ENCODE results near the gene APBA1. TPM values are rescaled to one million over a fixed set of nuclear protein-coding genes. Genes with fewer than 3 reads are reported as not detected.

Gene APBA1
- total and polyA plus RNA-seq, 2 of the 8 experiments (the other 6 are each of a cell fraction or from before 2014, with no cell fraction given) = 0.36 to 0.60 TPM

- peaks cover 0 to 3% (median 2%) of the 10 kb centered on the region in 4 experiments; a peak in 2 of 7 replicates for H3K4me1 ChIP-seq (replicated peaks in 1 of 4; ENCODE audit: control insufficient read depth in 3 of 4, insufficient read depth in 4 of 4, low read length in 3 of 4)
- ChIA-PET POLR2A (ENCODE audit: partially characterized antibody) (interaction anchor here (1.9 kb wide), 1 partner anchor 10 kb away, joined by 5 read pairs; no protein-coding TSS in a partner anchor), CTCF (ENCODE audit: partially characterized antibody) (interaction anchor here (0.8 to 1.5 kb wide), 3 partner anchors 15 to 60 kb away, joined by 3 to 7 read pairs (median 4); no protein-coding TSS in a partner anchor)
- no peak overlapping the region for H3K4me3 ChIP-seq (ENCODE audit: extremely low read depth in 1 of 4, insufficient read depth in 2 of 4, low read depth in 3 of 4, low read length in 4 of 4)
- H4K91ac ChIP-seq (replicated peaks; ENCODE audit: insufficient read length, low read length) = no peak overlapping the region
- WGBS, 2 experiments (ENCODE audit: extremely low coverage in 1 of 2, insufficient coverage in 1 of 2, insufficient read length in 1 of 2, insufficient replicate concordance in 2 of 2, low coverage in 1 of 2, low lambda C conversion rate in 2 of 2, missing lambda C conversion rate in 1 of 2) = 97% methylated on average over 3 of the region's 3 CpGs; no CpG with 5 or more reads in 1 of the 2 experiments
- H3K36me3 ChIP-seq (ENCODE audit: control insufficient read depth in 2 of 4, insufficient read depth in 4 of 4, low read length in 3 of 4) = no peaks in the 10 kb centered on the region
- H3K56ac ChIP-seq (replicated peaks; ENCODE audit: insufficient read length, low read depth, low read length) = no peak overlapping the region
- H4K5ac ChIP-seq (ENCODE audit: insufficient read length, low read depth, low read length) = no peak overlapping the region
- no peak overlapping the region for H3K18ac ChIP-seq (ENCODE audit: extremely low read depth, low read length)
- no peak overlapping the region for H3K4me2 ChIP-seq (ENCODE audit: insufficient read depth in 1 of 2, low read depth in 2 of 2, low read length in 2 of 2)
- H3K4ac ChIP-seq (replicated peaks; ENCODE audit: insufficient read length, low read depth, low read length) = no peak overlapping the region
- no peaks in the 10 kb centered on the region for H4K20me1 ChIP-seq (replicated peaks in 1 of 2; ENCODE audit: control insufficient read depth in 1 of 2, insufficient read depth in 2 of 2, low read length in 2 of 2)
- no peaks in the 10 kb centered on the region for H3K79me2 ChIP-seq (ENCODE audit: control insufficient read depth in 1 of 2, insufficient read depth in 2 of 2, low read length in 2 of 2)
- no peak overlapping the region for H3K27ac ChIP-seq (ENCODE audit: low read depth, low read length)
- H2BK15ac ChIP-seq (ENCODE audit: low read length) = no peak overlapping the region
- peak overlapping the region; percentile 58 for H2AFZ ChIP-seq (ENCODE audit: low read length)
- no peak for FAIRE-seq
- TF ChIP-seq FOSL1 (IDR thresholded peaks at IDR 0.05; ENCODE audit: insufficient read depth, low read depth, low read length) (no peak), KDM4A (IDR thresholded peaks at IDR 0.05; ENCODE audit: low read depth, low read length, severe bottlenecking) (no peak), TBP (IDR thresholded peaks at IDR 0.05; ENCODE audit: low read depth, low read length) (no peak), HDAC2 (IDR thresholded peaks at IDR 0.05; ENCODE audit: borderline replicate concordance in 1 of 2, low read depth in 2 of 2, low read length in 2 of 2) (no peak), USF2 (IDR thresholded peaks at IDR 0.05; ENCODE audit: low read length) (no peak), ASH2L (IDR thresholded peaks at IDR 0.05; ENCODE audit: low read length) (no peak), RXRA (IDR thresholded peaks at IDR 0.05; ENCODE audit: insufficient read depth, low read depth, low read length) (no peak), NRF1 (IDR thresholded peaks at IDR 0.05; ENCODE audit: low read depth, low read length) (no peak), ATF3 (IDR thresholded peaks at IDR 0.05; ENCODE audit: insufficient read depth, low read depth, low read length) (no peak), RFX5 (IDR thresholded peaks at IDR 0.05; ENCODE audit: borderline replicate concordance, low read depth, low read length) (no peak)
- no peaks in the 10 kb centered on the region for H3K27me3 ChIP-seq (replicated peaks in 1 of 4; ENCODE audit: control insufficient read depth in 3 of 4, extremely low read depth in 1 of 4, insufficient read depth in 3 of 4, low read length in 3 of 4)
- no peak overlapping the region for H3K23ac ChIP-seq (ENCODE audit: insufficient read length)
- H3K79me1 ChIP-seq (ENCODE audit: low read depth, low read length) = no peaks in the 10 kb centered on the region
- H2BK20ac ChIP-seq (ENCODE audit: low read length) = no peak overlapping the region
- H2BK12ac ChIP-seq (ENCODE audit: low read depth, low read length) = no peak overlapping the region
- H2AK5ac ChIP-seq (ENCODE audit: low read depth, low read length) = no peak overlapping the region; the same call in 1 of the 2 replicates
- no peak overlapping the region for H3K9ac ChIP-seq (replicated peaks in 1 of 4; ENCODE audit: extremely low read depth in 1 of 4, low read depth in 3 of 4, low read length in 3 of 4)
- H4K8ac ChIP-seq (ENCODE audit: extremely low read depth, insufficient read depth, low read length) = no peak overlapping the region
- H3K9me3 ChIP-seq (ENCODE audit: insufficient read depth in 2 of 2, low read depth in 1 of 2, low read length in 1 of 2) = no peaks in the 10 kb centered on the region
- H2BK120ac ChIP-seq (replicated peaks; ENCODE audit: low read depth, low read length) = no peak overlapping the region
- DNase-seq (ENCODE audit: low read depth in 1 of 2, low spot score in 2 of 2) = no peak
- no peaks in the 10 kb centered on the region for H3K23me2 ChIP-seq (ENCODE audit: low read depth, low read length)
- no peak overlapping the region for H2BK5ac ChIP-seq (ENCODE audit: low read depth, low read length)
- no peak overlapping the region for H3K14ac ChIP-seq (ENCODE audit: insufficient read length)
These were observed 185.7 kb downstream of the APBA1 start for GRCh38 chr9:69486498-69486897.

Measured in H1 (cell line).